Heart left ventricle (tissue), 13 donors: Measurements from ENCODE around the gene CLDN18.

ENCODE experiments used
- CTCF ChIP-seq, 12 donors: fragments of 200-600 bp; sonication (generic) in 4 of 12; IDR thresholded peaks; one replicate each; pipeline versions ENCODE4 v1.5.0 to v1.8.0; 2018 to 2022; ENCODE audit warnings: antibody characterized with exemption in 12 of 12, mild to moderate bottlenecking in 5 of 12
- POLR2A ChIP-seq, 2 donors: fragments of 450-650 bp; IDR thresholded peaks; one replicate each; pipeline ENCODE4 v1.6.1; 2017; ENCODE audit warnings: antibody characterized with exemption in 2 of 2, mild to moderate bottlenecking in 2 of 2, moderate library complexity in 2 of 2
- donor health status: ischemic (EF 13 %, LVEDD 7.1; RV severe dilation, severe dysfunction).
- donor health status: DM: no; HTN: yes; CAD: no.
- donor health status: DM: no; HTN: no; CAD: no.
- donor health status: ischemic (EF 25% LVEDD 6.9; RV normal size, moderate dysfunction).
- donor health status: ischemic (EF 25% LVEDD 5.7; RV mildly dilated, moderate dysfunction).
- donor health status: ischemic (EF 35%, LVEDD 5.7; RV mildly dilated, moderate dysfunction).
- donor health status: nonischemic (EF 11% LVEDD 7.7; RV severe dilation, severe dysfunction).
- donor health status: DM: yes; HTN: yes; CAD: no.
- donor health status: PGD.
- donor health status: ischemic (EF 29% LVEDD 5.4; RV normal size, mild dysfunction).
- donor health status: nonischemic (EF 23%, LVEDD 6.1; RV moderate dilation, normal function).

GRCh38 chr3:138082992-138083386 lies 73.0 kb downstream of the CLDN18 start:
- TF ChIP-seq CTCF (IDR thresholded peaks at IDR 0.05) (no peak), POLR2A (IDR thresholded peaks at IDR 0.05) (no peak)
